ENCODE results near the gene CEP55.

CEP55 gene

DNA sequence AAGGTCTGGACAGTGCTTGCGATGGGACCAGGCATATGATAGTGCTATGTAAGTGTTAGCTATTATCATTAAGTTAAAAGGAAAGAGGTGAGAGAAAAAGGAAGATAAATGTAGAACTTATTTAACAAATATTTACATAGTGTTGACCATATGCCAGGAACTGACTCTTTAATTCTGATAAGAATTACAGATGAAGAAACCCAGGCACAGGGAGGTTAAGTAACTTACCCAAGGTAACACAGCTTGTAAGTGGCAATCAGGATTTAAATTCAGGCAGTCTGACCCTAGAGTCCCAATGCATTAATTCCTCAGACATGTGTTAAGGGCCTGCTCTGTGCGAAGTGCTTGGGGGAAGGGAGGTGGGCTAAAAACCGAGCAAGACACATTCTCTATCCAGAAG is 81.2 kb downstream of the CEP55 start:
- ATAC-seq: no peak
- TF ChIP-seq RARB (CRISPR knock-in tag; IDR thresholded peaks at IDR 0.05) (no peak), ARNTL (CRISPR knock-in tag; IDR thresholded peaks at IDR 0.05; ENCODE audit: borderline replicate concordance, low read depth) (no peak), PATZ1 (CRISPR knock-in tag; IDR thresholded peaks at IDR 0.05; ENCODE audit: borderline replicate concordance) (no peak)

All from SK-N-SH treated with all-trans-retinoic acid at 6 μM for 48 hours (cell line).